Measurements from ENCODE around the gene APCDD1L.

- TF ChIP-seq EZH2 (IDR thresholded peaks at IDR 0.05; ENCODE audit: insufficient read depth, poor library complexity, severe bottlenecking) (no peak), EZH2phosphoT487 (IDR thresholded peaks at IDR 0.05; ENCODE audit: insufficient read depth, low read depth) (no peak)
Observed at GRCh38 chr20:58446960-58447265, 68.3 kb downstream of the APCDD1L start.
